G401.6 (cell line): ENCODE data around the gene LAMA2.

Source experiments
- FAIRE-seq: peaks from 2 replicates; lab custom pipeline; 2012; peaks lifted over from hg19 to GRCh38; lab: Jason Lieb, UNC

Gene LAMA2

GRCh38 chr6:128918886-128919285 lies 35.9 kb downstream of the LAMA2 start:
- no peak for FAIRE-seq

GRCh38 chr6:128919412-128920180 lies 36.7 kb downstream of the LAMA2 start:
- FAIRE-seq: no peak

- no peak for FAIRE-seq
Measured at GRCh38 chr6:128925765-128926164, 42.8 kb downstream of the LAMA2 start.

- no peak for FAIRE-seq
Measured at GRCh38 chr6:128929869-128930268, 46.9 kb downstream of the LAMA2 start.

GRCh38 chr6:128930321-128930720 lies 47.4 kb downstream of the LAMA2 start:
- no peak for FAIRE-seq

- FAIRE-seq: no peak
Measured at GRCh38 chr6:128932061-128932460, 49.1 kb downstream of the LAMA2 start.

- no peak for FAIRE-seq
Measured at GRCh38 chr6:128950864-128951263, 67.9 kb downstream of the LAMA2 start.

GRCh38 chr6:128952902-128953301 lies 70.0 kb downstream of the LAMA2 start:
- no peak for FAIRE-seq

GRCh38 chr6:128954308-128955043 lies 71.5 kb downstream of the LAMA2 start:
- no peak for FAIRE-seq

GRCh38 chr6:128963561-128963960 lies 80.6 kb downstream of the LAMA2 start:
- FAIRE-seq: no peak

GRCh38 chr6:128964233-128964755 lies 81.4 kb downstream of the LAMA2 start:
- no peak for FAIRE-seq

- no peak for FAIRE-seq
Measured at GRCh38 chr6:128964771-128965170, 81.8 kb downstream of the LAMA2 start.

- no peak for FAIRE-seq
Measured at GRCh38 chr6:128966934-128967333, 84.0 kb downstream of the LAMA2 start.

GRCh38 chr6:128979071-128979470 lies 96.1 kb downstream of the LAMA2 start:
- FAIRE-seq: no peak

GRCh38 chr6:128981716-128982115 lies 98.8 kb downstream of the LAMA2 start:
- FAIRE-seq: no peak

GRCh38 chr6:128990360-128990759 lies 107.4 kb downstream of the LAMA2 start:
- no peak for FAIRE-seq

- no peak for FAIRE-seq
Measured at GRCh38 chr6:128990915-128991314, 108.0 kb downstream of the LAMA2 start.

GRCh38 chr6:128993166-128993565 lies 110.2 kb downstream of the LAMA2 start:
- FAIRE-seq: no peak

- no peak for FAIRE-seq
Measured at GRCh38 chr6:128997880-128998279, 114.9 kb downstream of the LAMA2 start.

GRCh38 chr6:129006724-129007514 lies 124.0 kb downstream of the LAMA2 start:
- no peak for FAIRE-seq

- FAIRE-seq: no peak
Measured at GRCh38 chr6:129007701-129008373, 124.9 kb downstream of the LAMA2 start.

- FAIRE-seq: no peak
Measured at GRCh38 chr6:129008591-129008990, 125.7 kb downstream of the LAMA2 start.
